HG03342 (cell line): ENCODE data around the gene UNC13B.
"Not testable (repeated sequence)": the region's sequence is repeated elsewhere in the genome, so short reads cannot be mapped to it uniquely, and the experiment has no call there.

ENCODE experiments used
- ATAC-seq: cut with Tn5 transposase; IDR thresholded peaks from one replicate; pipeline ENCODE4 v1.9.1; 2021; ENCODE audit warnings: mild to moderate bottlenecking, moderate library complexity; ENCODE audit not compliant: unreplicated experiment

UNC13B gene

GRCh38 chr9:35364817-35365585 lies 203.2 kb downstream of the UNC13B start:
- no peak for ATAC-seq

- ATAC-seq, result no peak
Observed at GRCh38 chr9:35366627-35367026, 204.8 kb downstream of the UNC13B start.

GRCh38 chr9:35367451-35367850 lies 205.6 kb downstream of the UNC13B start:
- ATAC-seq, result no peak

GRCh38 chr9:35370241-35370640 lies 208.4 kb downstream of the UNC13B start:
- ATAC-seq, result no peak

- ATAC-seq, result no peak
Observed at GRCh38 chr9:35374436-35374835, 212.6 kb downstream of the UNC13B start.

GRCh38 chr9:35374910-35375309 lies 213.1 kb downstream of the UNC13B start:
- ATAC-seq, result no peak

- no peak for ATAC-seq
Observed at GRCh38 chr9:35380039-35380438, 218.2 kb downstream of the UNC13B start.

GRCh38 chr9:35380619-35381018 lies 218.8 kb downstream of the UNC13B start:
- ATAC-seq, result no peak

GRCh38 chr9:35385042-35385441 lies 223.2 kb downstream of the UNC13B start:
- no peak for ATAC-seq

- ATAC-seq, result no peak
Observed at GRCh38 chr9:35395076-35395705, 233.4 kb downstream of the UNC13B start.

GRCh38 chr9:35395706-35396101 lies 233.9 kb downstream of the UNC13B start:
- no peak for ATAC-seq

- ATAC-seq, result no peak
Observed at GRCh38 chr9:35396560-35397215, 234.9 kb downstream of the UNC13B start.

- no peak for ATAC-seq
Observed at GRCh38 chr9:35397216-35397698, 235.4 kb downstream of the UNC13B start.

- no peak for ATAC-seq
Observed at GRCh38 chr9:35397923-35398322, 236.1 kb downstream of the UNC13B start.

GRCh38 chr9:35398651-35399335 lies 237.0 kb downstream of the UNC13B start:
- ATAC-seq, result no peak

GRCh38 chr9:35404865-35405264 lies 243.1 kb downstream of the UNC13B start:
- ATAC-seq, result no peak

- no peak for ATAC-seq
Observed at GRCh38 chr9:35406183-35406959, 244.6 kb downstream of the UNC13B start.

GRCh38 chr9:35407846-35408245 lies 246.0 kb downstream of the UNC13B start:
- ATAC-seq, result no peak

GRCh38 chr9:35409434-35409833 lies 247.6 kb downstream of the UNC13B start:
- ATAC-seq, result not testable (repeated sequence)

- ATAC-seq, result no peak
Observed at GRCh38 chr9:35414889-35415288, 253.1 kb downstream of the UNC13B start.
